ENCODE data around the gene C22orf42.
"Not testable (repeated sequence)": the region's sequence is repeated elsewhere in the genome, so short reads cannot be mapped to it uniquely, and the experiment has no call there.

C22orf42 gene

GRCh38 chr22:32185821-32186220 lies 26.7 kb upstream of the C22orf42 start:
- DNase-seq (ENCODE audit: low read depth in 1 of 2, low spot score in 1 of 2) = no peak

- DNase-seq (ENCODE audit: low read depth in 1 of 2, low spot score in 1 of 2) = no peak
Observed at GRCh38 chr22:32183625-32184024, 24.5 kb upstream of the C22orf42 start.

GRCh38 chr22:32181043-32181442 lies 21.9 kb upstream of the C22orf42 start:
- DNase-seq (ENCODE audit: low read depth in 1 of 2, low spot score in 1 of 2) = no peak

DNA sequence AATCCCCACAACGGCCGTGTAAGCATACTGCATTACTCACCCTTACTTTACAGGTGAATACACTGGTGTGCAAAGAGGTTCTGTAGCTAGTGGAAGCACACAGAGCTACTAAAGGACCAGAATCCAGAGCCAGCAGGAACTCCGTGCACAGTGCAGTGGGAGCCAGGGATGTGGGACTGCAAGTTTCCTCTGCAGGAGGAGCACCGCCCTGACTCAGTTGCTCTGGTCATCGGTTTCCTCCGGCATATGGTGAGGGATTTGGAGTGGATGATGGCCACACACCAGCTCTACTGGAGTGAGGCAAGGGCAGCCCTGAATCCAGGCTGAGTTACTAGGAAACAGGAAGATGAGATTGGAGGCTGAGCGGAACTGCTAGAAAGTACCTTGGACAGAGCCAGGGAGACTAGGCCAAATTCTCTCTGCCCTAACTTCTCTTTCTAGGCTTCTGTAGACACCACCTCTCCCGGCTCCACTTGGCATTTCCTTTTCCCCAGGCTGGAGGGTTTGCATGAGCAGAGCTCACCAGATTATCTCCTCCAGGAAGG lies 18.2 kb upstream of the C22orf42 start:
- DNase-seq (ENCODE audit: low read depth in 1 of 2, low spot score in 1 of 2) = no peak

- no peak for DNase-seq (ENCODE audit: low read depth in 1 of 2, low spot score in 1 of 2)
Observed at GRCh38 chr22:32175683-32176644, 16.9 kb upstream of the C22orf42 start.

GRCh38 chr22:32175115-32175514 lies 16.0 kb upstream of the C22orf42 start:
- DNase-seq (ENCODE audit: low read depth in 1 of 2, low spot score in 1 of 2) = no peak

GRCh38 chr22:32165681-32166080 lies 6.6 kb upstream of the C22orf42 start:
- DNase-seq (ENCODE audit: low read depth in 1 of 2, low spot score in 1 of 2) = no peak

- no peak for DNase-seq (ENCODE audit: low read depth in 1 of 2, low spot score in 1 of 2)
Observed at GRCh38 chr22:32164075-32164860, 5.2 kb upstream of the C22orf42 start.

GRCh38 chr22:32160411-32160810 lies 1.3 kb upstream of the C22orf42 start:
- DNase-seq (ENCODE audit: low read depth in 1 of 2, low spot score in 1 of 2) = not testable (repeated sequence)

DNA sequence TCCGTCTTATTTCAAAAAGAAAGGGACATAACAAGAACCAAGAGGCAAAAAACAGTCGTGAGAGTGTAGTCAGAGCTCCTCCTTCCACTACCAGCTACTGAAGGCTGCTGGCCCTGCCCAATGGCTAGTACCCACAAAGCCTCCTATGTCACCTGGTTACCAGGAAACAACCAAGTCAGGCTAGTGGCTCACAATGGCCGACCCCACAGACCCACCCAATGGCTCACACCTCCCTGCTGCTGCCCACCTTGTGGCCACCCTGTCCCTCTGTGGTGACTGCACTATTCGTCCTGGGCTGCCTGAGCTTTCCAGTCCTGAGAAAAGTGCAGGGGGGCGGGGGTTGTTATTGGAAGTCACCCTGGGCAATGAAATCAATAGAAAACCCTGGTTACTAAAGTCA lies 1.5 kb downstream of the C22orf42 start:
- DNase-seq (ENCODE audit: low read depth in 1 of 2, low spot score in 1 of 2) = not testable (repeated sequence)

GRCh38 chr22:32154727-32155126 lies 4.4 kb downstream of the C22orf42 start:
- not testable (repeated sequence) for DNase-seq (ENCODE audit: low read depth in 1 of 2, low spot score in 1 of 2)

DNA sequence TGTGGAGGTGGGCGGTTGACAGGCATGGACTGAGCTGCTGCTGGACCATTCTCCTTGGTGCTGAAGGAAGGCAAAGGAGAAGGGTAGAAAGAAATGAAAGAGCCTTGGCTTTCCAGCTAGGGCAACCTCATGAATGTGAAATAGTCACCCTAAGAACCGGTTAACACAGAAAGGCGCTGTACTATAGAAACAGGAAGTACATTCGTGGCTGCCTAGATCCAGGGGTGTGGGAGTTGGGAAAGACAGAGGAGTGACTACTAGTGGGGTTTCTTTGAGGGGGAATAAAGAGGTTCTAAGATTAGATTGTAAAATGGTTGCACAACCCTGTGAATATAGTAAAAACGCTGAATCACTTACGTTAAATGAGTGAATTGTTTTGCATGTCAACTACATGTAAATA lies 7.5 kb downstream of the C22orf42 start:
- DNase-seq (ENCODE audit: low read depth in 1 of 2, low spot score in 1 of 2) = not testable (repeated sequence)

- DNase-seq (ENCODE audit: low read depth in 1 of 2, low spot score in 1 of 2) = not testable (repeated sequence)
Observed at GRCh38 chr22:32150647-32151046, 8.5 kb downstream of the C22orf42 start.

DNA sequence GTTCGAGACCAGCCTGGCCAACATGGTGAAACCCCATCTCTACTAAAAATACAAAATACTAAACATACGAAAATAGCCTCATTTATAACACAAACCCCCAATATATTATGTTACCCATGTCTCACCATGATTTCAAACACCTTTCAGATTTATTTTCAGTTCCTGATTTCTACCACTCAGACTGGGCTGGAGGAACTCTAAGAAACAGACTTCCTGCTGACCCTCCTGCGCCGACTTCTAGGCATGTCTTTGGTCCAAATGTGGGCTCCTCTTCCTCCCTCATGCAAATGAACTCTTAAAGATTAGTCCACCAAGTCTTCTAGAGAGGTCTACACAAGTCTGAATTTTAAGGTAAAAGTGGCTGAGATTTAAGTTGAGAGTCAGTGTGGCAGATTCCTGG lies 10.7 kb downstream of the C22orf42 start:
- DNase-seq (ENCODE audit: low read depth in 1 of 2, low spot score in 1 of 2) = not testable (repeated sequence)

DNA sequence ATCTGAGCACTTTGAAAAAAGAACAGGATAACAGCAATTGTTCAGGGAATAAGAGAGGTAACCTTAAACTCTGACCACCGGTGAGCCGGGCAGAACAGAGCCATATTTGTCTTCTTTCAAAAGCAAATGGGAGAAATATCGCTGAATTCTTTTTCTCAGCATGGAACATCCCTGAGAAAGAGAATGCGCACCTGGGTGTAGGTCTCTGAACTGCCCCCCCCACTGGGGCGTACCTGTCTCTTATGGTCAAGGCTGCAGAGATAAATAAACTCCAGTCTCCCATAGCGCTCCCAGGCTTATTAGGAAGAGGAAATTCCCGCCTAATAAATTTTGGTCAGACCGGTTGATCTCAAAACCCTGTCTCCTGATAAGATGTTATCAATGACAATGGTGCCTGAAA lies 12.0 kb downstream of the C22orf42 start:
- DNase-seq (ENCODE audit: low read depth in 1 of 2, low spot score in 1 of 2) = not testable (repeated sequence)

- no peak for DNase-seq (ENCODE audit: low read depth in 1 of 2, low spot score in 1 of 2)
Observed at GRCh38 chr22:32144496-32145274, 14.4 kb downstream of the C22orf42 start.

DNA sequence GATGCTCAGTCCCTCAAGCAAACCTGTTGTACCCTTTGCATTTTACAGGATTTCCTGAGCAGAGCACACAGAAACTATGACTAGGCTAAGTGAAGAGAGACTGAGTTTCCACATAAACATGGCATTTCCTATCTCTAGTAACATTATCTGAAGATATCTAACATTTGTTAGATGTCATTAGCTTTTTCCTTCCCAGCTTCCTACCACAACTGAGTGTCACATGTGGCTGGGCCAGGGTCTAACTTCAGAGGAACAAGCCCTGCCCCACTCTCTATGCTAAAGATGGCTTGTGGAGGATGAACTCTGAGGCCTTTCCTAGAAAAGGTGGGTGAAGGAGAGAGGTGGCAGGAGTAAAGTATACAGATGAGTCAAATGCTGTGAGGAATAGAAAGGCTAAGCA lies 16.5 kb downstream of the C22orf42 start:
- DNase-seq (ENCODE audit: low read depth in 1 of 2, low spot score in 1 of 2) = no peak

DNA sequence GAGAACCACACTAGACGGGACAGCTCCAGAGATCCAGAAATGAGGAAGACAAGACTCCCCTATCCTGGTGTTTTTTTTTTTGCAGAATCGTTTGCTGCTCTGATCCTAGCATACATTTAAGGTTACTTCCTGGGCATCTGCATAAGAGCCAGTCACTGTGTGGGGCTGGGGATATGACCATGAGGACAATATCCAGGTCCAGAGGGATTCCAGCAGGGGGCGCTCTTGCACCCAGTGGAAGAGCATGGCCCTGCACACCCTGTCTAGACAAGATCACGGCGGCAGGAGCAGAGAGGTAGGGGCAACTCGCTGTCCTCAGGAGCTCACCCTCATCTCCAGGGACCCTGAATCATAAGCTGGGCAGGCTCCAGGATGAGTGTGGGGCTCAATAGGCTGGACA lies 18.4 kb downstream of the C22orf42 start:
- DNase-seq (ENCODE audit: low read depth in 1 of 2, low spot score in 1 of 2) = not testable (repeated sequence)

GRCh38 chr22:32138576-32138975 lies 20.5 kb downstream of the C22orf42 start:
- not testable (repeated sequence) for DNase-seq (ENCODE audit: low read depth in 1 of 2, low spot score in 1 of 2)

GRCh38 chr22:32137731-32138324 lies 21.3 kb downstream of the C22orf42 start:
- DNase-seq (ENCODE audit: low read depth in 1 of 2, low spot score in 1 of 2) = peak in 1 of 2 donors; percentile 37
